Measurements from ENCODE around the gene SGCD.

Gene SGCD

DNA sequence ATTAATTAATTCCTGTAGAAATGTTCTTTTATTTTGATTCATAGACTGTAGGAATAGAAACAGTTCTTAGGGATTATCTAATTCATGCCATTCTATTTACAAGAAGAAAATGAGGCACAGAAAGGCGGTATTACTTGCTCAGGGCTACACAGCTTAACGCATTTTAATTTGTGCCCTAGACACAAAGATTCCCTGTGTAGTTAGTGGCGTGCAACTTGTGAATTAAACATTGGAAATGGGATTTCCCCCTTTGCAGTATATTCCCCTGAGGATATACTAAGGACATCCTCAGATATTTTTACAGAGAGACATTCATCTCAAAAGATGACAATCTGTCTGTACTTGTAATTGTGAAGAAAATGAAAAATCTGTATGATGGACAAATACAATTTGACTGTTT, 108.1 kb downstream of the SGCD start:
- CTCF ChIA-PET = no interaction called here
- no peak for DNase-seq (ENCODE audit: low read depth, low spot score)
- POLR2A ChIA-PET = no interaction called here
- TF ChIP-seq, protein P1, sequence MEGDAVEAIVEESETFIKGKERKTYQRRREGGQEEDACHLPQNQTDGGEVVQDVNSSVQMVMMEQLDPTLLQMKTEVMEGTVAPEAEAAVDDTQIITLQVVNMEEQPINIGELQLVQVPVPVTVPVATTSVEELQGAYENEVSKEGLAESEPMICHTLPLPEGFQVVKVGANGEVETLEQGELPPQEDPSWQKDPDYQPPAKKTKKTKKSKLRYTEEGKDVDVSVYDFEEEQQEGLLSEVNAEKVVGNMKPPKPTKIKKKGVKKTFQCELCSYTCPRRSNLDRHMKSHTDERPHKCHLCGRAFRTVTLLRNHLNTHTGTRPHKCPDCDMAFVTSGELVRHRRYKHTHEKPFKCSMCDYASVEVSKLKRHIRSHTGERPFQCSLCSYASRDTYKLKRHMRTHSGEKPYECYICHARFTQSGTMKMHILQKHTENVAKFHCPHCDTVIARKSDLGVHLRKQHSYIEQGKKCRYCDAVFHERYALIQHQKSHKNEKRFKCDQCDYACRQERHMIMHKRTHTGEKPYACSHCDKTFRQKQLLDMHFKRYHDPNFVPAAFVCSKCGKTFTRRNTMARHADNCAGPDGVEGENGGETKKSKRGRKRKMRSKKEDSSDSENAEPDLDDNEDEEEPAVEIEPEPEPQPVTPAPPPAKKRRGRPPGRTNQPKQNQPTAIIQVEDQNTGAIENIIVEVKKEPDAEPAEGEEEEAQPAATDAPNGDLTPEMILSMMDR (IDR thresholded peaks at IDR 0.05; ENCODE audit: insufficient read depth, low read length, missing control alignments) = no peak
- H3K4me3 ChIP-seq (ENCODE audit: low read depth, low read length) = no peak overlapping the region

DNA sequence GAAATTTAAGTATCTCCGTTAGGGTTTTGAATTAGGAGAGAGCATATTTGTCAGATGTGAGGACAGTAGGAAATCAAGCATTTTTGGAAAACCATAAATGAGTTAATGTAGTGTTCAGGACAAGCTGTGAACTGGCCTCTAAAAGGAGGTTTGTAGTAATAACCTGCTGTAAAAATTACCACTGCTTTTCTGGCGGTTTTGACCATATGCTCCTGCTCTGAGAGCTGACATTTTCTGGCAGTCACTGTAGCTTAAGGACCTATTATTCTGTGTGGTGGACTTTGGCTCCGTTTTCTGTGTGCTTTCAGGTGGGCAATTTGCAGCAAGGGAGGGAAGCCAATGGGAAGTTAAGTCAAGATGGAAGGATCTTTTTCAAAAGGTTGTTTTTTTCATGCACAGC, 111.1 kb downstream of the SGCD start:
- ChIA-PET CTCF (no interaction called here), POLR2A (no interaction called here)
- no peak for DNase-seq (ENCODE audit: low read depth, low spot score)
- H3K4me3 ChIP-seq (ENCODE audit: low read depth, low read length) = no peak overlapping the region
- TF ChIP-seq, protein P1 (IDR thresholded peaks at IDR 0.05; ENCODE audit: insufficient read depth, low read length, missing control alignments) = no peak

DNA sequence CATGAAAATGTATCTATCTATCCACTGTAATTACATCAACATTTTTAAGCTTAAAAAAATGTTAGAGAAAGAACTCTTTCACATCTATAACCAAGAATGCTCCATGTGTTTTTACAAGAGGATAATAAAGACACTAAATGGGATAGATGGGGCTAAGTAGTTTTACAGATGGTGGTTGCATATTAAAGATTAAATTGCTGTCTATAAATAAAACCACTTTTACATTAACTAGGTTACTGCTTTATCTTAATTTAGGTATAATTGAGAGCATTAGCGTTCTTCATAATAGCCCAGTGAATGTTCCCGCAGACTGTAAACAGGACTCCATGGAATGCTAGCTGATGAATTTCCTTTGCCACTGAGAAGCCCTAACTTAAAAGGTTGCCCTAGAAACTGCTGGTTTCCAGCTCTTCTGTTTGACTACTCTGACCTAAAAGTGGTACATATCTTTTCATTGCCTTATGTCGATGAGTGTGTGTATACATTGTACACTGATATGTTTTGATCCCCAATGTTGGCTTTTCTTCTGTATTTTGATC, 117.9 kb downstream of the SGCD start:
- no peak overlapping the region for H3K4me3 ChIP-seq (ENCODE audit: low read depth, low read length)
- CTCF ChIA-PET = interaction anchor here (0.7 kb wide), 1 partner anchor 14 kb away, joined by 3 read pairs; no protein-coding TSS in a partner anchor
- TF ChIP-seq, protein P1 (IDR thresholded peaks at IDR 0.05; ENCODE audit: insufficient read depth, low read length, missing control alignments) = no peak
- POLR2A ChIA-PET = no interaction called here
- DNase-seq (ENCODE audit: low read depth, low spot score) = no peak

- ChIA-PET CTCF (no interaction called here), POLR2A (no interaction called here)
- no peak for DNase-seq (ENCODE audit: low read depth, low spot score)
- TF ChIP-seq, protein P1 (IDR thresholded peaks at IDR 0.05; ENCODE audit: insufficient read depth, low read length, missing control alignments) = no peak
- no peak overlapping the region for H3K4me3 ChIP-seq (ENCODE audit: low read depth, low read length)
Observed at GRCh38 chr5:156446526-156446925, 119.6 kb downstream of the SGCD start.

GRCh38 chr5:156450778-156451177, 123.8 kb downstream of the SGCD start:
- DNase-seq (ENCODE audit: low read depth, low spot score) = no peak
- H3K4me3 ChIP-seq (ENCODE audit: low read depth, low read length) = no peak overlapping the region
- POLR2A ChIA-PET = no interaction called here
- TF ChIP-seq, protein P1 (IDR thresholded peaks at IDR 0.05; ENCODE audit: insufficient read depth, low read length, missing control alignments) = no peak
- CTCF ChIA-PET = no interaction called here

GRCh38 chr5:156451505-156451904, 124.5 kb downstream of the SGCD start:
- no peak overlapping the region for H3K4me3 ChIP-seq (ENCODE audit: low read depth, low read length)
- POLR2A ChIA-PET = no interaction called here
- no peak for DNase-seq (ENCODE audit: low read depth, low spot score)
- TF ChIP-seq, protein P1 (IDR thresholded peaks at IDR 0.05; ENCODE audit: insufficient read depth, low read length, missing control alignments) = no peak
- CTCF ChIA-PET = no interaction called here

Data from AG04449 (cell line).